ENCODE data around the gene SLC30A1. TPM values are rescaled to one million over a fixed set of nuclear protein-coding genes. Genes with fewer than 3 reads are reported as not detected.
A peak's percentile ranks its signal among the peaks of the same experiment; 100 is the strongest.

SLC30A1 gene
- total and polyA plus RNA-seq, 9 donors: 7.4 to 23.4 (median 18.9) TPM

DNA sequence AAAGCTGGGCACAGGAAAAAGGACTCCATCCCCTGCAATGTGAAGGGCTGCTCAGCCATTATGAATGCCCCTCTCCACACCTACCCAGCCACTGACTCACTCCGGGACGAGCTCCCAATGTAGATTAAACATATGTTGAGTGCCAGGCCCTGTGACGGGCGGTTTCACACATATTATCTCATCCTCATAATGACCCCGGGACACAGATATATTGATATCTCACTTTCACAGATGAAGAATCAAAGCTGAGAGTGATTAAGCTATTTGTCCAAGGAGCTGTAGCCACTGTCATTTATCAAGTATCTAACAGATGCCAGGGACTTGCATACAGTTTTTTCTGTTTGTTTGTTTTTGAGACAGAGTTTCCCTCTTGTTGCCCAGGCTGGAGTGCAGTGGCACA lies 35.0 kb upstream of the SLC30A1 start:
- Histone ChIP-seq H3K27ac (no peak overlapping the region), H3K36me3 (no peaks in the 10 kb centered on the region), H3K4me3 (no peak overlapping the region), H3K9me3 (no peaks in the 10 kb centered on the region), H3K4me1 (ENCODE audit: insufficient read depth) (peaks cover 7% of the 10 kb centered on the region), H3K27me3 (no peaks in the 10 kb centered on the region)
- intact Hi-C loops (cut with DNase I): no loop called here
- TF ChIP-seq EP300 (IDR thresholded peaks at IDR 0.05): no peak
- no peak for TF ChIP-seq POLR2A (IDR thresholded peaks at IDR 0.05)
- TF ChIP-seq CTCF (IDR thresholded peaks at IDR 0.05): no peak
- DNase-seq: no peak
- WGBS, 3 donors: 81 to 87% (median 85%) methylated on average over 5 of the region's 5 CpGs

- H3K27ac ChIP-seq: no peak overlapping the region
- no peaks in the 10 kb centered on the region for H3K9me3 ChIP-seq
- no peaks in the 10 kb centered on the region for H3K27me3 ChIP-seq
- 60 to 77% (median 65%) methylated on average over 8 of the region's 8 CpGs for WGBS, 3 donors
- intact Hi-C loops (cut with DNase I): no loop called here
- H3K4me3 ChIP-seq: no peak overlapping the region
- H3K4me1 ChIP-seq (ENCODE audit: insufficient read depth): peaks cover 7% of the 10 kb centered on the region
- DNase-seq: peak in 3 of 5 donors; percentile 45 to 60 (median 55)
- H3K36me3 ChIP-seq: no peaks in the 10 kb centered on the region
- TF ChIP-seq EP300 (IDR thresholded peaks at IDR 0.05) (no peak), CTCF (IDR thresholded peaks at IDR 0.05) (no peak), POLR2A (IDR thresholded peaks at IDR 0.05) (no peak)
Measured at GRCh38 chr1:211613108-211613947, 34.4 kb upstream of the SLC30A1 start.

- intact Hi-C loops (cut with DNase I): no loop called here
- no peaks in the 10 kb centered on the region for H3K9me3 ChIP-seq
- no peak overlapping the region for H3K4me3 ChIP-seq
- peaks cover 7% of the 10 kb centered on the region for H3K4me1 ChIP-seq (ENCODE audit: insufficient read depth)
- H3K36me3 ChIP-seq: no peaks in the 10 kb centered on the region
- no peak overlapping the region for H3K27ac ChIP-seq
- 93 to 97% (median 96%) methylated on average over 3 to 6 of the region's 6 CpGs for WGBS, 3 donors
- no peak for DNase-seq
- H3K27me3 ChIP-seq: no peaks in the 10 kb centered on the region
- TF ChIP-seq EP300 (IDR thresholded peaks at IDR 0.05) (no peak), POLR2A (IDR thresholded peaks at IDR 0.05) (no peak), CTCF (IDR thresholded peaks at IDR 0.05) (no peak)
Measured at GRCh38 chr1:211612786-211613107, 33.8 kb upstream of the SLC30A1 start.

GRCh38 chr1:211611818-211612217 lies 32.9 kb upstream of the SLC30A1 start:
- H3K4me3 ChIP-seq: no peak overlapping the region
- H3K27ac ChIP-seq: peak overlapping the region in 1 of 2 donors; percentile 2
- peaks cover 7% of the 10 kb centered on the region for H3K4me1 ChIP-seq (ENCODE audit: insufficient read depth)
- TF ChIP-seq EP300 (IDR thresholded peaks at IDR 0.05): no peak
- no peak for TF ChIP-seq CTCF (IDR thresholded peaks at IDR 0.05)
- TF ChIP-seq POLR2A (IDR thresholded peaks at IDR 0.05): no peak
- no peaks in the 10 kb centered on the region for H3K9me3 ChIP-seq
- no peak for DNase-seq
- 76 to 86% (median 85%) methylated on average over 4 of the region's 4 CpGs for WGBS, 3 donors
- intact Hi-C loops (cut with DNase I): no loop called here
- H3K27me3 ChIP-seq: no peaks in the 10 kb centered on the region
- no peaks in the 10 kb centered on the region for H3K36me3 ChIP-seq

Measured in ovary (tissue), 9 donors.